A673 (cell line): ENCODE measurements around the gene MFSD6L. TPM values are rescaled to one million over a fixed set of nuclear protein-coding genes. Genes with fewer than 3 reads are reported as not detected.

Experiments used
- BruUV-seq: library from RNA; stranded (reverse); fragments of 400-500 nt; replicated peaks from 2 replicates; lab custom pipeline; 2021; lab: Mats Ljungman, UMichigan
- CTCF ChIA-PET: fragments of 300-600 bp; sonication (Branson Sonifier 250); formaldehyde crosslinking; loops from one replicate; lab custom pipeline; 2022; ENCODE audit warnings: antibody characterized with exemption; lab: Charles Lee
- POLR2A ChIA-PET: fragments of 300-600 bp; sonication (Branson Sonifier 250); formaldehyde crosslinking; loops from one replicate; lab custom pipeline; 2022; ENCODE audit warnings: antibody characterized with exemption; ENCODE audit not compliant: low non-redundant PET; lab: Charles Lee
- DNase-seq: peaks from one replicate; pipeline ENCODE4 v3.0.0-alpha.2; 2015; ENCODE audit warnings: low spot score
- H3K27ac ChIP-seq: fragments of 200-600 bp; sonication (generic); 2 replicates; pipeline ENCODE4 v1.5.1; 2016; ENCODE audit warnings: mixed run types, low read depth, mild to moderate bottlenecking, mixed read lengths, antibody characterized with exemption, low read length; ENCODE audit not compliant: poor library complexity, severe bottlenecking
- H3K27me3 ChIP-seq: fragments of 200-600 bp; sonication (generic); replicated peaks from 2 replicates; pipeline ENCODE4 v1.6.1; 2017; ENCODE audit warnings: mixed run types, low read depth, mild to moderate bottlenecking, mixed read lengths, antibody characterized with exemption, low read length; ENCODE audit not compliant: insufficient read depth, poor library complexity
- H3K36me3 ChIP-seq: fragments of 200-600 bp; sonication (generic); 2 replicates; pipeline ENCODE4 v1.6.1; 2016; ENCODE audit warnings: mixed run types, mild to moderate bottlenecking, mixed read lengths, antibody characterized with exemption, low read length; ENCODE audit not compliant: insufficient read depth, poor library complexity, severe bottlenecking
- H3K4me1 ChIP-seq: fragments of 200-600 bp; sonication (generic); 2 replicates; pipeline ENCODE4 v1.6.1; 2017; ENCODE audit warnings: mixed run types, mild to moderate bottlenecking, mixed read lengths, antibody characterized with exemption, low read length; ENCODE audit not compliant: insufficient read depth, poor library complexity, severe bottlenecking
- H3K4me3 ChIP-seq: fragments of 200-600 bp; sonication (generic); 2 replicates; pipeline ENCODE4 v1.5.1; 2016; ENCODE audit warnings: low read depth, mixed run types, mild to moderate bottlenecking, mixed read lengths, low read length; ENCODE audit not compliant: poor library complexity, severe bottlenecking
- H3K9me3 ChIP-seq: fragments of 200-600 bp; sonication (generic); 2 replicates; pipeline ENCODE4 v1.6.1; 2016; ENCODE audit warnings: mixed run types, low read depth, mild to moderate bottlenecking, mixed read lengths, antibody characterized with exemption, low read length; ENCODE audit not compliant: poor library complexity, severe bottlenecking
- EZH2 ChIP-seq: fragments of 200-600 bp; sonication (generic); IDR thresholded peaks from 2 replicates; pipeline ENCODE4 v1.6.1; 2017; ENCODE audit warnings: borderline replicate concordance, low read depth, mild to moderate bottlenecking, mixed read lengths, antibody characterized with exemption, low read length; ENCODE audit not compliant: poor library complexity, severe bottlenecking
- intact Hi-C: fragments of 100-400 bp; cut with micrococcal nuclease; formaldehyde crosslinking; loops from one replicate; pipeline ENCODE4 v1.10.0; 2022; ENCODE audit not compliant: unreplicated experiment
- total RNA-seq: library from RNA; stranded (reverse); gene quantifications from 2 replicates; pipeline ENCODE4 v1.2.3, GENCODE V29; 2021
- TF ChIP-seq, protein P1 (sequence below): fragments of 300-800, 200-600 bp; sonication (generic); conservative IDR thresholded peaks from 2 replicates; pipeline ENCODE4 v1.5.1; 2017; ENCODE audit warnings: low read depth, mild to moderate bottlenecking, antibody characterized with exemption, low read length, moderate library complexity, mixed read lengths

The MFSD6L gene
- total RNA-seq, 1 experiment from 2014 or later: not detected

DNA sequence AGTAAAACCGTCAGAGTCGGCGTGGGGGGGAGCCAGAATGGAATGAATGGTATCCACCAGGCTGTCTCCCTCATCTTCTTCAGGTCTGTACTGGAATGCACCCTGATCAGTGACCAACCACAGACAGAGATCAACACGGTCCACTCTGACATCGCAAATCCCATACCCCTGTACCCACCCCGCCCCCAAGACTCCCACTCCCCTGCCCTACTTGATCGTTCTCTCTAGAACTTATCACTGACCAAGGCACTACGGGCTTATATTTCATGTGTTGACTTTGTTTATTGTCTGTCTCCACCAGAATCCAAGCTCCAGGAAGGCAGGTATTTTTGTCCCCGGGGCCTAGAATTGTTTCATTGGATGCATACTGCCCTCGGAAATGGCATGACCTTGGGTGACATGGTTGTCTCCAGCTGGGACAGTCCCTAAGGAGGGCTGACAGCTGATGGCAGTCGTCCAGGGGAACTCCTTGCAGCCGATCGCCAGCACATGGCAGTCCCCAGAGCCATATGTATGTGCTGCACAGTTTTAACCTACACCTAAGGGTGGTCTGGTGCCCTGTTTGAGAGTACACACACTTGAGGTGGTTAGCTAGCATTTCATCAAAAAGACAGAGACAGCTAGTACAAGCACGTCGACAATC, 526 bp upstream of the MFSD6L start:
- Histone ChIP-seq H3K27me3 (peaks cover 6% of the 10 kb centered on the region), H3K4me1 (no peaks in the 10 kb centered on the region), H3K36me3 (no peaks in the 10 kb centered on the region), H3K4me3 (no peak overlapping the region), H3K9me3 (no peaks in the 10 kb centered on the region), H3K27ac (no peak overlapping the region)
- CTCF ChIA-PET: no interaction called here
- TF ChIP-seq EZH2: no peak
- TF ChIP-seq, protein P1, sequence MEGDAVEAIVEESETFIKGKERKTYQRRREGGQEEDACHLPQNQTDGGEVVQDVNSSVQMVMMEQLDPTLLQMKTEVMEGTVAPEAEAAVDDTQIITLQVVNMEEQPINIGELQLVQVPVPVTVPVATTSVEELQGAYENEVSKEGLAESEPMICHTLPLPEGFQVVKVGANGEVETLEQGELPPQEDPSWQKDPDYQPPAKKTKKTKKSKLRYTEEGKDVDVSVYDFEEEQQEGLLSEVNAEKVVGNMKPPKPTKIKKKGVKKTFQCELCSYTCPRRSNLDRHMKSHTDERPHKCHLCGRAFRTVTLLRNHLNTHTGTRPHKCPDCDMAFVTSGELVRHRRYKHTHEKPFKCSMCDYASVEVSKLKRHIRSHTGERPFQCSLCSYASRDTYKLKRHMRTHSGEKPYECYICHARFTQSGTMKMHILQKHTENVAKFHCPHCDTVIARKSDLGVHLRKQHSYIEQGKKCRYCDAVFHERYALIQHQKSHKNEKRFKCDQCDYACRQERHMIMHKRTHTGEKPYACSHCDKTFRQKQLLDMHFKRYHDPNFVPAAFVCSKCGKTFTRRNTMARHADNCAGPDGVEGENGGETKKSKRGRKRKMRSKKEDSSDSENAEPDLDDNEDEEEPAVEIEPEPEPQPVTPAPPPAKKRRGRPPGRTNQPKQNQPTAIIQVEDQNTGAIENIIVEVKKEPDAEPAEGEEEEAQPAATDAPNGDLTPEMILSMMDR: no peak
- intact Hi-C loops: no loop called here
- DNase-seq: no peak
- POLR2A ChIA-PET: no interaction called here
- BruUV-seq: no TSS peak

DNA sequence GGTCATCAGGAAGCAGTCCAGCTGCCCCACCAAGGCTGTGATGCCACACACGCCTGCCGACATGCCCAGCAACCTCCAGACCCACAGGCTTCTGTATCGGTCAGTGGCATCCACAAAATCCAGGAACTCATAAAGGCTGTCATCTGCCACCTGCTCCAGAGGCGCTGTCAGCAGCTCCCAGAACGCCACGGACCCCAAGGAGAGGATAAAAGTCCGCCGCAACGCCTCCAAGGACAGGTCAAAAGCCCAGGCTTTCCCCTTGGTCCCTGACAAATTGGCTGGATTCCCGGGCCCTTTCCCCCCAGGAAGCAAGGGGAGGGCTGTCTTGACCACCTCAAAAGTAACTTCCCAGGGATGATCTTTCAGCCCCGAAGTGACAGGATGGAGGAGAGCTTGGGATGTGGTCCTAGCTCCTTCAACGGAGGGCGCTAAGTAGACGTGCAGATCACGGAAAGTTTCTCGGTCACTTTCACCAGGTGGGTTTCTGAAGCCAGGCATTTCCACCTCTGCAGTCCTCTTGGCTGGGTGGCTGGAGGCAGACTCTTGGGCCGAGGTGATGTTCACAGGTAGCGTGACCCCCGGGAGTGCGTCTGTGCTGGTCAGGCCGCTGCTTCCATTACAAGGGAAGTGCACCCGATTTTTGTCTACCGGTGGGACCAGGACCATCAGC, 854 bp downstream of the MFSD6L start:
- no peaks in the 10 kb centered on the region for H3K9me3 ChIP-seq
- BruUV-seq: no TSS peak
- H3K36me3 ChIP-seq: no peaks in the 10 kb centered on the region
- H3K27ac ChIP-seq: no peak overlapping the region
- no peaks in the 10 kb centered on the region for H3K4me1 ChIP-seq
- DNase-seq: no peak
- TF ChIP-seq EZH2: no peak
- TF ChIP-seq, protein P1: no peak
- peaks cover 6% of the 10 kb centered on the region for H3K27me3 ChIP-seq
- intact Hi-C loops: no loop called here
- POLR2A ChIA-PET: no interaction called here
- no peak overlapping the region for H3K4me3 ChIP-seq
- CTCF ChIA-PET: no interaction called here

GRCh38 chr17:8797621-8798175, 1.5 kb downstream of the MFSD6L start:
- TF ChIP-seq EZH2: no peak
- TF ChIP-seq, protein P1: no peak
- no peak overlapping the region for H3K4me3 ChIP-seq
- no peak overlapping the region for H3K27ac ChIP-seq
- POLR2A ChIA-PET: no interaction called here
- DNase-seq: no peak
- H3K4me1 ChIP-seq: no peaks in the 10 kb centered on the region
- CTCF ChIA-PET: no interaction called here
- BruUV-seq: no TSS peak
- no peaks in the 10 kb centered on the region for H3K9me3 ChIP-seq
- no peaks in the 10 kb centered on the region for H3K36me3 ChIP-seq
- peaks cover 6% of the 10 kb centered on the region for H3K27me3 ChIP-seq
- intact Hi-C loops: no loop called here
